GM10248 (cell line): Measurements from ENCODE around the gene SDK2.

ENCODE experiments used
- CTCF ChIA-PET: fragments of 300-600 bp; sonication (Branson Sonifier 250); formaldehyde crosslinking; extraction: SDS; loops from one replicate; lab custom pipeline; 2021; ENCODE audit warnings: antibody characterized with exemption; lab: Yijun Ruan, JAX
- POLR2A ChIA-PET: fragments of 350-650 bp; sonication (Branson Sonifier 250); formaldehyde crosslinking; extraction: SDS; loops from one replicate; lab custom pipeline; 2020; ENCODE audit warnings: antibody characterized with exemption; lab: Yijun Ruan, JAX
- DNase-seq: peaks from one replicate; pipeline ENCODE4 v3.0.0; 2012; ENCODE audit errors: extremely low spot score
- TF ChIP-seq, protein P1 (sequence below): IDR thresholded peaks from 2 replicates; pipeline ENCODE4 v1.5.1; 2012; ENCODE audit warnings: mild to moderate bottlenecking, low read depth; ENCODE audit errors: extremely low read depth, missing control alignments, control extremely low read depth

SDK2 gene

GRCh38 chr17:73387746-73388577, 256.3 kb downstream of the SDK2 start:
- CTCF ChIA-PET, result interaction anchor here (1.2 to 1.8 kb wide), 2 partner anchors 10 to 18 kb away, joined by 3 to 5 read pairs; no protein-coding TSS in a partner anchor
- DNase-seq, result no peak
- TF ChIP-seq, protein P1, sequence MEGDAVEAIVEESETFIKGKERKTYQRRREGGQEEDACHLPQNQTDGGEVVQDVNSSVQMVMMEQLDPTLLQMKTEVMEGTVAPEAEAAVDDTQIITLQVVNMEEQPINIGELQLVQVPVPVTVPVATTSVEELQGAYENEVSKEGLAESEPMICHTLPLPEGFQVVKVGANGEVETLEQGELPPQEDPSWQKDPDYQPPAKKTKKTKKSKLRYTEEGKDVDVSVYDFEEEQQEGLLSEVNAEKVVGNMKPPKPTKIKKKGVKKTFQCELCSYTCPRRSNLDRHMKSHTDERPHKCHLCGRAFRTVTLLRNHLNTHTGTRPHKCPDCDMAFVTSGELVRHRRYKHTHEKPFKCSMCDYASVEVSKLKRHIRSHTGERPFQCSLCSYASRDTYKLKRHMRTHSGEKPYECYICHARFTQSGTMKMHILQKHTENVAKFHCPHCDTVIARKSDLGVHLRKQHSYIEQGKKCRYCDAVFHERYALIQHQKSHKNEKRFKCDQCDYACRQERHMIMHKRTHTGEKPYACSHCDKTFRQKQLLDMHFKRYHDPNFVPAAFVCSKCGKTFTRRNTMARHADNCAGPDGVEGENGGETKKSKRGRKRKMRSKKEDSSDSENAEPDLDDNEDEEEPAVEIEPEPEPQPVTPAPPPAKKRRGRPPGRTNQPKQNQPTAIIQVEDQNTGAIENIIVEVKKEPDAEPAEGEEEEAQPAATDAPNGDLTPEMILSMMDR, result no peak
- POLR2A ChIA-PET, result no interaction called here

DNA sequence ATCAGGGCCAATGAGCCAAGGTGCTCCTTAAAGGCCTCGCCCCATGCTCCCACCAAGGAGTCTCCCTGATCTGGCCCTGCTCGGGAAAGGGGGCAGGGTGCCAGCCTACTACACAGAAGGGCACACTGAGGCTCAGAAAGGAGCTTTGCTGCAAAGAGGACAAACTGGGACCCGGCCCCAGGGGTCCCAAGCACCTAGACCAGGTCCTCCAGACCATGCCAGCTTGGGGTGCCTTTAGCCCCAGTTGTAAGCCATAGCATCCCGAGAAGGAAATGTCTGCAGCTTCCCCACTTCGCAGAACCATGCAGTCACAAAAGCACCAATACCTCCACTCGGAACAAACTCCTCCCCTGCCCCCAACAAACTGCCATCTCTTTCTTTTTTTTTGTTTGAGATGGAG, 257.7 kb downstream of the SDK2 start:
- POLR2A ChIA-PET, result no interaction called here
- no peak for DNase-seq
- TF ChIP-seq, protein P1, result no peak
- CTCF ChIA-PET, result interaction anchor here (1.8 kb wide), 1 partner anchor 16 kb away, joined by 5 read pairs; no protein-coding TSS in a partner anchor

GRCh38 chr17:73384926-73385325, 259.3 kb downstream of the SDK2 start:
- TF ChIP-seq, protein P1, result no peak
- POLR2A ChIA-PET, result no interaction called here
- no peak for DNase-seq
- CTCF ChIA-PET, result interaction anchor here (0.6 to 1.3 kb wide), 3 partner anchors 15 to 130 kb away, joined by 3 to 5 read pairs (median 3); no protein-coding TSS in a partner anchor

DNA sequence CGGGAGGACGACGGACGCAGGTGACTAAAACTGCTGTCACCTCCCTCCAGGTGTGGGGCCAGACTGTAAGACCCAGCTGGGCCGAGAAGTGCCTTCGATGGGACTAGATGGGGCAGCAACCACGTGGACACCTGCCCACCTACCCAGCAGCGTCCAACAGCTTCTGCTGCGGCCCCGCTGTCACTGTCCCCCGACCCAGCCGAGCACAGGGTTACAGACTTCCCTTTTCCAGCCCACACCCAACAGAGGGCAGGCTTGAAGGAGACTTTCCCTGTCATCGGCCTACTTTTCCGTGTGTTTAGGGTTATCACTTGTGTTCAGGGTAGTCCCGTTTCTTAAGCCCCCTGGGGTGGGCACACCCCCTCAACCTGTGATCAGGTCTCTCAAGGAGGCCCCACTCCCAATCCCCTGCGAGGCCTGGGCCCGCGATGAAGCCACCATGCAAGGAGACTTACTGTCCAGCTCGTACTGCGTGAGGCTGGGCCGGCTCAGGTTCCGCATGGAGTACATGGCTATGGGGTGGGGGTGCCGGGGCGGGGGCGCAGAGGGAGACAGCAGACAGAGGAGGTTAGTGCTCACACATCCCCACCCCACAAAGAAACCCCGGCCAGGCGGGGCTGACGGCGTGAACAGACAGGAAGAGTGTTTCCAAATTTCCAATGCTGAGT, 263.7 kb downstream of the SDK2 start:
- CTCF ChIA-PET, result interaction anchor here (0.8 to 1.3 kb wide), 3 partner anchors 11 to 126 kb away, joined by 3 to 7 read pairs (median 3); no protein-coding TSS in a partner anchor
- TF ChIP-seq, protein P1, result no peak
- POLR2A ChIA-PET, result no interaction called here
- no peak for DNase-seq

GRCh38 chr17:73379826-73380225, 264.4 kb downstream of the SDK2 start:
- TF ChIP-seq, protein P1, result no peak
- ChIA-PET CTCF (interaction anchor here (0.8 kb wide), 1 partner anchor 125 kb away, joined by 3 read pairs; no protein-coding TSS in a partner anchor), POLR2A (no interaction called here)
- DNase-seq, result no peak

- DNase-seq, result no peak
- TF ChIP-seq, protein P1, result no peak
- ChIA-PET POLR2A (no interaction called here), CTCF (interaction anchor here (1.2 kb wide), 1 partner anchor 9 kb away, joined by 3 read pairs; no protein-coding TSS in a partner anchor)
Measured at GRCh38 chr17:73378974-73379470, 265.2 kb downstream of the SDK2 start.
